ENCODE measurements around the gene PITPNM3.

The PITPNM3 gene

DNA sequence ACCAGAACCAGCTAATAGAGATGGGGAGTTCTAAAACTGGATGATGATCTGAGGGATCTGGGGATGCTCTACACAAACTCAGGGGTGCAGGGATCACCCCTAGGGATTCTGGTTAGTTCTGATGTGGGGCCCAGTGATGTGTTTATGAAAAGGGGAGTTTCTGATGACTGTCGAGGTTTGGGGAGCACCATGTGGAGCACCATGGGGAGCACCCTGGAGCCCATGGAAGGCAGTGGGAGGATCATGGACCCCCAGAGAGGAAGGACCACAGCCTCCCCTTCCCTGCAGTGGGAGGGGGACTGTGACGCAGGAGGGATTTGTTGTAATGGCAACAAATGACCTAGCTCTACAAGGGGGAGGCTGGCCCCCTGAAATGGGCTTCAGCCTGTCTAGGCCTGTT is 93.7 kb downstream of the PITPNM3 start:
- Mint-ChIP-seq H3K4me1 (ENCODE audit: low read depth) (no peaks in the 10 kb centered on the region), H3K27me3 (peaks cover 16% of the 10 kb centered on the region), H3K9me3 (no peaks in the 10 kb centered on the region), H3K4me3 (no peak overlapping the region), H3K27ac (no peak overlapping the region), H3K36me3 (ENCODE audit: low read depth) (no peaks in the 10 kb centered on the region)
- intact Hi-C loops (cut with micrococcal nuclease) = no loop called here

- Mint-ChIP-seq H3K27ac (no peak overlapping the region), H3K27me3 (peaks cover 18% of the 10 kb centered on the region), H3K4me1 (ENCODE audit: low read depth) (peaks cover 5% of the 10 kb centered on the region), H3K9me3 (no peaks in the 10 kb centered on the region), H3K36me3 (ENCODE audit: low read depth) (no peaks in the 10 kb centered on the region), H3K4me3 (no peak overlapping the region)
- intact Hi-C loops (cut with micrococcal nuclease) = no loop called here
These were observed 94.4 kb downstream of the PITPNM3 start for GRCh38 chr17:6461792-6462524.

GRCh38 chr17:6461246-6461645 is 95.1 kb downstream of the PITPNM3 start:
- Mint-ChIP-seq H3K27me3 (peaks cover 24% of the 10 kb centered on the region), H3K4me3 (no peak overlapping the region), H3K27ac (no peak overlapping the region), H3K36me3 (ENCODE audit: low read depth) (no peaks in the 10 kb centered on the region), H3K9me3 (no peaks in the 10 kb centered on the region), H3K4me1 (ENCODE audit: low read depth) (peaks cover 12% of the 10 kb centered on the region)
- intact Hi-C loops (cut with micrococcal nuclease) = no loop called here

- H3K36me3 Mint-ChIP-seq (ENCODE audit: low read depth) = no peaks in the 10 kb centered on the region
- no peak overlapping the region for H3K4me3 Mint-ChIP-seq
- peaks cover 22% of the 10 kb centered on the region for H3K27me3 Mint-ChIP-seq
- no peak overlapping the region for H3K27ac Mint-ChIP-seq
- intact Hi-C loops (cut with micrococcal nuclease) = no loop called here
- no peaks in the 10 kb centered on the region for H3K9me3 Mint-ChIP-seq
- H3K4me1 Mint-ChIP-seq (ENCODE audit: low read depth) = peaks cover 12% of the 10 kb centered on the region
These were observed 95.7 kb downstream of the PITPNM3 start for GRCh38 chr17:6460531-6461161.

- Mint-ChIP-seq H3K9me3 (no peaks in the 10 kb centered on the region), H3K27me3 (peaks cover 36% of the 10 kb centered on the region), H3K4me1 (ENCODE audit: low read depth) (peaks cover 16% of the 10 kb centered on the region), H3K27ac (no peak overlapping the region), H3K4me3 (no peak overlapping the region), H3K36me3 (ENCODE audit: low read depth) (no peaks in the 10 kb centered on the region)
- intact Hi-C loops (cut with micrococcal nuclease) = no loop called here
These were observed 97.8 kb downstream of the PITPNM3 start for GRCh38 chr17:6458460-6458950.

DNA sequence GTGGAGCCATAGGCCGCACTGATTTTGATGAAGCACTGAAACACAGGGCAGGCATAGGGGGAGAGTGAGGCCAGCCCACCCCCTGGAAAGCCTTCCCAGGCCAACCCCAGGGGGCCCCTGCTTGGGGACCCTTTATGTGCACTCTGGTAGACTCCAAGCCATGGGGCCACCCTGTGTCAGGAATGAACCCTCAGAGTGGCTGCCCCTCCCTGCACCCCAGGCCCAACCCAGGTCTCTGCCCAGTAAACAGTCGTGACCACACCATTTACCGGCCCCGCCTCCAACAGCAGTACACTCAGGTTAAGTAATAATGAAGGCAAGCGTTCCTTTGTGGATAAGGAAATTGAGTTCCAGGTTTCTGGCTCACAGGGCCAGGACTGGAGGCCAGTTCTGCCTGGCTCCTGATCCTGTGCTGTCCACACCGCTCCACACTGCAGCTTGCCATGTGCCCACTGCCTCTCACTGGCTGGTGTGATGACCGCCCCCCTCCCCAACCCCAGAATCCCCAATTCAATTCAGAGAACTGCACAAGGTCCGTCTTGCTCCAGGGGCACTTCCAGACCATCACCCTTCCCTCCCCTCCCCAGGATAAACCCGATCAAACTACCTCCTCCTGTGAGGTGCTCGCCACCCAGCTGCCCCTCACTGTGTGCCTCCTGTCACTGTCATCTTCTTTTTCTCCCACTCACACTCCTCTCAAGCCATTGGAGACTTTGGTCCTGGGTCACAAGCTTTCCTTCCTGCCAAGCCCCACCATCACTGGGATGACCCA is 98.5 kb downstream of the PITPNM3 start:
- H3K4me1 Mint-ChIP-seq (ENCODE audit: low read depth) = peaks cover 16% of the 10 kb centered on the region
- no peaks in the 10 kb centered on the region for H3K9me3 Mint-ChIP-seq
- peaks cover 43% of the 10 kb centered on the region for H3K27me3 Mint-ChIP-seq
- intact Hi-C loops (cut with micrococcal nuclease) = no loop called here
- H3K4me3 Mint-ChIP-seq = no peak overlapping the region
- no peak overlapping the region for H3K27ac Mint-ChIP-seq
- H3K36me3 Mint-ChIP-seq (ENCODE audit: low read depth) = no peaks in the 10 kb centered on the region

DNA sequence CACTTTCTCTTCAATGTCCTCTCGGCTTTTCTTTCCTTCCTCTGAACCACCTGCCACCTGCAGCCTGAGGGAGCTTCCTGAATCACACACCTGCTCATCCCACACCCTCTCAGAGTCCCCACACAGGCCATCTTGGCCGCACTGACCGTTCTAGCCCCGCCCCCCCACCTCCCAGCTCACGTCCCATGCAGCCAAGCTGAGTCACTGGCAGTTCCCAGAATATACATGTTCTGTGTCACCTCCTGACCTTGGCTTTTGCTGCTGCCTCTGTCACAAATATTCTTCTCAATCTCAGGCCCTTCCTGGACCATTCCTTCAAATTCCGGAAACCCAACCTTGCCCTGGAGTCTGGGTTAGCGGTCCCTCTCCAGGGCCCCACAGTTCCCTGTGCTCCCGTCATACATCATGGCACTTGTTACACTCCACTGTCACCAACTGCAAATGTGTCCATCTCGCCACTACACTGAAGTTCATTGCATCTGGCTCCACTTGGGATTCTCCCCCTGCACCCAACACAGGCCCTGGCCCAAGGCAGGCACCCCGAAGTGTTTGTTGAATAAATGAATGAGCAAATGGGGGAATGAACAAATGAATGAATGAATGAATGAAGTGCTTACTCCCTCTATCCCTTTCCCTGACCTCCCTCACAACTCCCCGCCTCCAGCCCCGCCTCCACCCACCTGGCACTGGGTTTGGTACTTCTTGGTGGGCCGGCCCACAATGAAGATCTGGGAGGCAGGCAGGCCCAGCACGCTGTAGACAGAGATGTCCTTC is 99.3 kb downstream of the PITPNM3 start:
- Mint-ChIP-seq H3K4me1 (ENCODE audit: low read depth) (peaks cover 16% of the 10 kb centered on the region), H3K4me3 (no peak overlapping the region), H3K36me3 (ENCODE audit: low read depth) (no peaks in the 10 kb centered on the region), H3K27me3 (peaks cover 42% of the 10 kb centered on the region), H3K27ac (no peak overlapping the region), H3K9me3 (no peaks in the 10 kb centered on the region)
- intact Hi-C loops (cut with micrococcal nuclease) = no loop called here

DNA sequence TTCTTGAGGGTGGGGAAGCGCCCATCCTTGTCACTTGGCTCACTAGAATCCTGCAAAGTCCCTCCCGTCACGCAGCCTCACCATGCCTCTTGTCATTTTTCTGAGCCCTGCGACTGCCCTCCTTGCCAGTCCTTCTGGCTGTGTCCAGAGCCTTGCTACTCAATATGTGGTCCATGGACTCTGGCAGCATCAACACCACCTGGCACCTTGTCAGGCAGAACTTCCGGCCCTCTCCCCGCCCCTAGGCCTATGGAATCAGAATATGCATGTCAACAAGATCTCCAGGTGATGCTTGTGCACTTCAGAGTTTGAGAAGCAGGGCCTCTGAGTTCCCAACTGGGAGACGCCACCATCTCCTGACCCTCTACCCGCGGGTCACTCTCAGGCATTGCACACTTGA is 100.0 kb downstream of the PITPNM3 start:
- H3K4me3 Mint-ChIP-seq = no peak overlapping the region
- H3K36me3 Mint-ChIP-seq (ENCODE audit: low read depth) = no peaks in the 10 kb centered on the region
- no peak overlapping the region for H3K27ac Mint-ChIP-seq
- intact Hi-C loops (cut with micrococcal nuclease) = no loop called here
- H3K9me3 Mint-ChIP-seq = no peaks in the 10 kb centered on the region
- H3K27me3 Mint-ChIP-seq = peaks cover 41% of the 10 kb centered on the region
- H3K4me1 Mint-ChIP-seq (ENCODE audit: low read depth) = peaks cover 16% of the 10 kb centered on the region

GRCh38 chr17:6455321-6455705 is 101.0 kb downstream of the PITPNM3 start:
- Mint-ChIP-seq H3K27ac (no peak overlapping the region), H3K27me3 (peaks cover 42% of the 10 kb centered on the region), H3K9me3 (no peaks in the 10 kb centered on the region), H3K4me1 (ENCODE audit: low read depth) (peaks cover 16% of the 10 kb centered on the region), H3K4me3 (no peak overlapping the region), H3K36me3 (ENCODE audit: low read depth) (no peaks in the 10 kb centered on the region)
- intact Hi-C loops (cut with micrococcal nuclease) = no loop called here

- Mint-ChIP-seq H3K36me3 (ENCODE audit: low read depth) (no peaks in the 10 kb centered on the region), H3K27me3 (peaks cover 42% of the 10 kb centered on the region), H3K4me3 (no peak overlapping the region), H3K4me1 (ENCODE audit: low read depth) (peaks cover 16% of the 10 kb centered on the region), H3K9me3 (no peaks in the 10 kb centered on the region), H3K27ac (no peak overlapping the region)
- intact Hi-C loops (cut with micrococcal nuclease) = no loop called here
These were observed 101.6 kb downstream of the PITPNM3 start for GRCh38 chr17:6454495-6455320.

- no peak overlapping the region for H3K4me3 Mint-ChIP-seq
- intact Hi-C loops (cut with micrococcal nuclease) = no loop called here
- H3K4me1 Mint-ChIP-seq (ENCODE audit: low read depth) = peaks cover 16% of the 10 kb centered on the region
These were observed 102.9 kb downstream of the PITPNM3 start for GRCh38 chr17:6453279-6454024.

DNA sequence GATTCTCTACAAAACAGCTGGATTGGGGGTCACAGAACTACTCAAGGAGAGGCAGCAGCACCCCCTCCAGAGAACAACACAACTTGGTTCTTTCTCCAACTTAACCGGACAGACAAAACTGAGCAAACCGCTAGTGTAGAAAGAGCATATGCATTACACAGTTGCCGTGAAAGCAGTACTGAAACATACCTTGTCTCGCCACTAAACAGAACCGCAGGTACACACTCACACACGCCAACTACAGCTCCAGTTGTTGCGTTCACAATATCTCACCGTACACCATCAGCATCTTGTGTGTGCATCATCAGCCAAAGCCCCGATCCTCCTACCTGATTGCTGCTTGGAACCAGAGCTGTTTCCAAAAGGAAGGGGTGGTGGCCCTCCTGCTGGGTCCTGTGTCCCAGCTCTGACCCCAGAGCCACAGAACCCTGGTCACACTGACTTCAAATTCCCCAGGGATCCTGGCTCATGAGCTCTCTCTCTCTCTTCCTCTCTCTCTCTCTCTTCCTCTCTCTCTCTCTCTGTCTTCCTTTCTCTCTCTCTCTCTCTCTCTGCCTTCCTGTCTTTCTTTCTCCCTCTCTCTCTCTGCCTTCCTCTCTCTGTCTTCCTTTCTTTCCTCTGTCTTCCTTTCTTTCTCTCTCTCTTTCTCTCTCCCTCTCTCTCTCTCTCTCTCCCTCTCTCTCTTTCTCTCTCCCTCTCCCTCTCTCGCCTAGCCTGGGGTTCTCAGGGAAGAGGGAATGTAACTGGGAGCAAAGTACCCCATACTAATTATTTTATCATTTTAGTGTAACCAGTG is 103.7 kb downstream of the PITPNM3 start:
- intact Hi-C loops (cut with micrococcal nuclease) = no loop called here
- no peaks in the 10 kb centered on the region for H3K36me3 Mint-ChIP-seq (ENCODE audit: low read depth)
- no peak overlapping the region for H3K27ac Mint-ChIP-seq
- no peak overlapping the region for H3K4me3 Mint-ChIP-seq
- H3K27me3 Mint-ChIP-seq = peaks cover 42% of the 10 kb centered on the region
- no peaks in the 10 kb centered on the region for H3K9me3 Mint-ChIP-seq
- peaks cover 16% of the 10 kb centered on the region for H3K4me1 Mint-ChIP-seq (ENCODE audit: low read depth)

More at GRCh38 chr17:6453279-6454024, 102.9 kb downstream of the PITPNM3 start:
- Mint-ChIP-seq H3K27me3 (peaks cover 42% of the 10 kb centered on the region), H3K27ac (no peak overlapping the region), H3K9me3 (no peaks in the 10 kb centered on the region), H3K36me3 (ENCODE audit: low read depth) (no peaks in the 10 kb centered on the region)
